GM23338 (cell line): ENCODE results near the gene CDC14A. TPM values are rescaled to one million over a fixed set of nuclear protein-coding genes. Genes with fewer than 3 reads are reported as not detected.

Source experiments
- ATAC-seq: fragments of 200-7000 bp; cut with Tn5 transposase; 3 replicates; pipeline ENCODE4 v1.9.1; 2020
- DNase-seq: peaks from one replicate; pipeline ENCODE4 v3.0.0-alpha.2; 2015; ENCODE audit warnings: low spot score
- H2AFZ ChIP-seq: fragments of 200-600 bp; sonication (generic); 2 replicates; pipeline ENCODE4 v1.8.0; 2016; ENCODE audit warnings: antibody characterized with exemption, mild to moderate bottlenecking, moderate library complexity
- H3F3A ChIP-seq: fragments of 200-600 bp; sonication (generic); replicated peaks from 2 replicates; pipeline ENCODE4 v1.8.0; 2017; ENCODE audit warnings: antibody characterized with exemption, mixed run types, low read depth
- H3K27ac ChIP-seq: fragments of 200-600 bp; sonication (generic); 2 replicates; pipeline ENCODE4 v1.6.1; 2016; ENCODE audit warnings: low read depth
- H3K27me3 ChIP-seq: fragments of 200-600 bp; sonication (generic); 2 replicates; pipeline ENCODE4 v1.8.0; 2016; ENCODE audit warnings: mild to moderate bottlenecking, mixed run types, moderate library complexity; ENCODE audit not compliant: insufficient read depth
- H3K36me3 ChIP-seq: fragments of 200-600 bp; sonication (generic); 2 replicates; pipeline ENCODE4 v1.8.0; 2016; ENCODE audit warnings: mild to moderate bottlenecking; ENCODE audit not compliant: insufficient read depth
- H3K4me1 ChIP-seq: fragments of 200-600 bp; sonication (generic); 2 replicates; pipeline ENCODE4 v1.8.0; 2016; ENCODE audit warnings: mild to moderate bottlenecking, moderate library complexity; ENCODE audit not compliant: insufficient read depth
- H3K4me2 ChIP-seq: fragments of 200-600 bp; sonication (generic); 2 replicates; pipeline ENCODE4 v1.7.1; 2017; ENCODE audit warnings: mixed run types
- H3K4me3 ChIP-seq: fragments of 200-600 bp; sonication (generic); 2 replicates; pipeline ENCODE4 v1.6.1; 2016; ENCODE audit warnings: mixed run types
- H3K79me2 ChIP-seq: fragments of 200-600 bp; sonication (generic); replicated peaks from 2 replicates; pipeline ENCODE4 v1.8.0; 2017; ENCODE audit warnings: mild to moderate bottlenecking; ENCODE audit not compliant: insufficient read depth
- H3K9me2 ChIP-seq: fragments of 200-600 bp; sonication (generic); 2 replicates; pipeline ENCODE4 v1.8.0; 2017; ENCODE audit not compliant: insufficient read depth
- H4K20me1 ChIP-seq: fragments of 200-600 bp; sonication (generic); replicated peaks from 2 replicates; pipeline ENCODE4 v1.8.0; 2017; ENCODE audit warnings: mild to moderate bottlenecking; ENCODE audit not compliant: insufficient read depth
- H3K27ac Mint-ChIP-seq: 2 replicates; pipeline ENCODE4 v1.8.0; 2020; ENCODE audit warnings: inconsistent platforms, mild to moderate bottlenecking, moderate library complexity, mixed read lengths
- H3K27me3 Mint-ChIP-seq: 3 replicates; pipeline ENCODE4 v1.8.0; 2022; ENCODE audit warnings: low read depth, mild to moderate bottlenecking, moderate library complexity, mixed read lengths, inconsistent platforms; ENCODE audit not compliant: insufficient read depth, poor library complexity
- H3K36me3 Mint-ChIP-seq: 3 replicates; pipeline ENCODE4 v1.8.0; 2021; ENCODE audit warnings: low read depth, mild to moderate bottlenecking, inconsistent platforms, moderate library complexity, mixed read lengths
- H3K4me1 Mint-ChIP-seq: 3 replicates; pipeline ENCODE4 v1.8.0; 2020; ENCODE audit warnings: mild to moderate bottlenecking, inconsistent platforms, mixed read lengths
- H3K4me3 Mint-ChIP-seq: 3 replicates; pipeline ENCODE4 v1.8.0; 2021; ENCODE audit warnings: moderate library complexity, mild to moderate bottlenecking, inconsistent platforms, mixed read lengths
- H3K9me3 Mint-ChIP-seq: 3 replicates; pipeline ENCODE4 v1.8.0; 2020; ENCODE audit warnings: moderate library complexity, mild to moderate bottlenecking, inconsistent platforms, mixed read lengths
- CREB1 ChIP-seq: fragments of 250-450 bp; sonication (Bioruptor Pico); IDR thresholded peaks from 2 replicates; pipeline ENCODE4 v1.5.0; 2020; ENCODE audit warnings: low read depth, mild to moderate bottlenecking, moderate library complexity
- EZH2 ChIP-seq: fragments of 200-600 bp; sonication (generic); IDR thresholded peaks from one replicate; pipeline ENCODE4 v1.8.0; 2017; ENCODE audit warnings: antibody characterized with exemption, mild to moderate bottlenecking, low read depth; ENCODE audit not compliant: unreplicated experiment
- EZH2phosphoT487 ChIP-seq: fragments of 200-600 bp; sonication (generic); IDR thresholded peaks from one replicate; pipeline ENCODE4 v1.8.1; 2018; ENCODE audit warnings: antibody characterized with exemption; ENCODE audit not compliant: unreplicated experiment
- JUNB ChIP-seq: IDR thresholded peaks from one replicate; pipeline ENCODE4 v1.6.1; 2016; ENCODE audit warnings: antibody characterized with exemption; ENCODE audit not compliant: unreplicated experiment
- NANOG ChIP-seq: IDR thresholded peaks from 2 replicates; pipeline ENCODE4 v1.6.1; 2016; ENCODE audit warnings: antibody characterized with exemption, borderline replicate concordance
- POLR2AphosphoS5 ChIP-seq: IDR thresholded peaks from 2 replicates; pipeline ENCODE4 v1.6.1; 2016; ENCODE audit warnings: antibody characterized with exemption, low read depth
- STAT1 ChIP-seq: IDR thresholded peaks from one replicate; pipeline ENCODE4 v1.6.1; 2016; ENCODE audit warnings: antibody characterized with exemption; ENCODE audit not compliant: unreplicated experiment
- ZNF114 ChIP-seq: fragments of 250-450 bp; sonication (Bioruptor Pico); IDR thresholded peaks from 2 replicates; pipeline ENCODE4 v1.5.0; 2020; ENCODE audit warnings: mild to moderate bottlenecking, moderate library complexity
- ZNF331 ChIP-seq: fragments of 250-450 bp; sonication (Bioruptor Pico); IDR thresholded peaks from 2 replicates; pipeline ENCODE4 v1.5.0; 2020; ENCODE audit warnings: low read depth, mild to moderate bottlenecking, moderate library complexity
- polyA plus RNA-seq: library from polyadenylated mRNA; unstranded; fragments of >200 nt; fragmentation: Nextera tagmentation; extraction: Ambion mirVana; gene quantifications from 2 replicates; pipeline ENCODE4 v1.2.1, GENCODE V29; 2016
- total RNA-seq: library from RNA; depleted of rRNA; stranded (reverse); fragments of >200 nt; shearing (Covaris generic); gene quantifications from 2 replicates; pipeline ENCODE4 v1.2.3, GENCODE V29; 2014
- TF ChIP-seq, protein P1 (sequence below): IDR thresholded peaks from 2 replicates; pipeline ENCODE4 v1.6.1; 2016; ENCODE audit warnings: antibody characterized with exemption
- TF ChIP-seq, protein P2 (sequence below): IDR thresholded peaks from one replicate; pipeline ENCODE4 v1.6.1; 2018; ENCODE audit warnings: antibody characterized with exemption; ENCODE audit not compliant: unreplicated experiment
- TF ChIP-seq, protein P3 (sequence below), 2 experiments: fragments of 200-600 bp in 1 of 2; sonication (generic) in 1 of 2; conservative IDR thresholded peaks; 2 replicates each; pipeline versions ENCODE4 v1.5.1 to v1.6.1; 2016 to 2017; ENCODE audit warnings: antibody characterized with exemption in 2 of 2, low read depth in 2 of 2, mild to moderate bottlenecking in 2 of 2, moderate library complexity in 1 of 2

Gene CDC14A
- total and polyA plus RNA-seq, 2 experiments from 2014 or later, result 11.1 to 20.8 TPM

DNA sequence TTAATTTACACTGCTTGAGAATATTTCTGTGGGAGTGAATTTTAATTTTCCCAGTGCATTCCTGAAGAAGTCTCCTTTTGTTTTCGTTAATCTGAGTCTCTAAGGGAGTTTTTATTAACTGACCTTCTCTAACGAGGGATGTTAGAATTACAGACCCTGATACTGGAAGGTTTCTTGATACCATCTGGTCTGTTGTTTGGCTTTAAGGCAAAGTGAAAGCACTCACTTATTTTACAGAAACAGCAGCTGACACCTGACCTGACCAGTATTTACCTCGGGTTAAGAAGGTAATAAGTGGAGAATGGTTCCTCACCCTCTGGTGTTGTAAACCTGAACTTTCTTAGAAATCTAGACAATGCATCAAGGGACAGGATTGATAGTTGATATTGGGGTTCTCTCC lies 12.4 kb downstream of the CDC14A start (continued):
- TF ChIP-seq POLR2AphosphoS5 (no peak), ZNF114 (CRISPR knock-in tag) (no peak), NANOG (no peak)
- TF ChIP-seq, protein P1, sequence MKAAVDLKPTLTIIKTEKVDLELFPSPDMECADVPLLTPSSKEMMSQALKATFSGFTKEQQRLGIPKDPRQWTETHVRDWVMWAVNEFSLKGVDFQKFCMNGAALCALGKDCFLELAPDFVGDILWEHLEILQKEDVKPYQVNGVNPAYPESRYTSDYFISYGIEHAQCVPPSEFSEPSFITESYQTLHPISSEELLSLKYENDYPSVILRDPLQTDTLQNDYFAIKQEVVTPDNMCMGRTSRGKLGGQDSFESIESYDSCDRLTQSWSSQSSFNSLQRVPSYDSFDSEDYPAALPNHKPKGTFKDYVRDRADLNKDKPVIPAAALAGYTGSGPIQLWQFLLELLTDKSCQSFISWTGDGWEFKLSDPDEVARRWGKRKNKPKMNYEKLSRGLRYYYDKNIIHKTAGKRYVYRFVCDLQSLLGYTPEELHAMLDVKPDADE, result no peak
- TF ChIP-seq, protein P2, sequence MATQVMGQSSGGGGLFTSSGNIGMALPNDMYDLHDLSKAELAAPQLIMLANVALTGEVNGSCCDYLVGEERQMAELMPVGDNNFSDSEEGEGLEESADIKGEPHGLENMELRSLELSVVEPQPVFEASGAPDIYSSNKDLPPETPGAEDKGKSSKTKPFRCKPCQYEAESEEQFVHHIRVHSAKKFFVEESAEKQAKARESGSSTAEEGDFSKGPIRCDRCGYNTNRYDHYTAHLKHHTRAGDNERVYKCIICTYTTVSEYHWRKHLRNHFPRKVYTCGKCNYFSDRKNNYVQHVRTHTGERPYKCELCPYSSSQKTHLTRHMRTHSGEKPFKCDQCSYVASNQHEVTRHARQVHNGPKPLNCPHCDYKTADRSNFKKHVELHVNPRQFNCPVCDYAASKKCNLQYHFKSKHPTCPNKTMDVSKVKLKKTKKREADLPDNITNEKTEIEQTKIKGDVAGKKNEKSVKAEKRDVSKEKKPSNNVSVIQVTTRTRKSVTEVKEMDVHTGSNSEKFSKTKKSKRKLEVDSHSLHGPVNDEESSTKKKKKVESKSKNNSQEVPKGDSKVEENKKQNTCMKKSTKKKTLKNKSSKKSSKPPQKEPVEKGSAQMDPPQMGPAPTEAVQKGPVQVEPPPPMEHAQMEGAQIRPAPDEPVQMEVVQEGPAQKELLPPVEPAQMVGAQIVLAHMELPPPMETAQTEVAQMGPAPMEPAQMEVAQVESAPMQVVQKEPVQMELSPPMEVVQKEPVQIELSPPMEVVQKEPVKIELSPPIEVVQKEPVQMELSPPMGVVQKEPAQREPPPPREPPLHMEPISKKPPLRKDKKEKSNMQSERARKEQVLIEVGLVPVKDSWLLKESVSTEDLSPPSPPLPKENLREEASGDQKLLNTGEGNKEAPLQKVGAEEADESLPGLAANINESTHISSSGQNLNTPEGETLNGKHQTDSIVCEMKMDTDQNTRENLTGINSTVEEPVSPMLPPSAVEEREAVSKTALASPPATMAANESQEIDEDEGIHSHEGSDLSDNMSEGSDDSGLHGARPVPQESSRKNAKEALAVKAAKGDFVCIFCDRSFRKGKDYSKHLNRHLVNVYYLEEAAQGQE, result no peak

DNA sequence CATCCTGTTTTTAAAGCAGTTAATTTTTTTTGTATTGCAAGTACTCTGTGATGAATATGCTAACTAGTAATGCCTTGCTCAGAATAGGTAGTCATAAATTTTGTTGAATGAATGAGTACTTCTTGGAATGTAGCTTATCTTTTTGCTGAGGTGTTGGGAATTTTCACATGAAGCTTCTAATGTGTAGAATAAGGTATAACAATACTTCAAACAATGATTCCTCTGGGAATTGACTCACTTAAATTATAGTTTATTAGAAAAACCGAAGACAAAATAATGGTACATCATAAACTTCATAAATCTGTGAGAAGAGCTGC lies 13.9 kb downstream of the CDC14A start:
- no peak overlapping the region for H3K27ac ChIP-seq
- H3K27ac Mint-ChIP-seq, result no peak overlapping the region
- H3K9me3 Mint-ChIP-seq, result no peaks in the 10 kb centered on the region
- no peaks in the 10 kb centered on the region for H3K27me3 Mint-ChIP-seq
- no peak overlapping the region for H2AFZ ChIP-seq
- no peak overlapping the region for H3K4me3 Mint-ChIP-seq
- peaks cover 92% of the 10 kb centered on the region for H3K79me2 ChIP-seq
- H3K4me1 ChIP-seq, result peaks cover 14% of the 10 kb centered on the region; the same call in 1 of the 2 replicates
- no peak overlapping the region for H3K4me2 ChIP-seq
- H4K20me1 ChIP-seq, result no peaks in the 10 kb centered on the region
- ATAC-seq (no peak), DNase-seq (no peak)
- no peaks in the 10 kb centered on the region for H3K9me2 ChIP-seq
- peaks cover 27% of the 10 kb centered on the region for H3K4me1 Mint-ChIP-seq
- H3K36me3 ChIP-seq, result no peaks in the 10 kb centered on the region
- no peaks in the 10 kb centered on the region for H3F3A ChIP-seq
- H3K36me3 Mint-ChIP-seq, result peaks cover 9% of the 10 kb centered on the region; the same call in 2 of the 3 replicates
- H3K27me3 ChIP-seq, result no peaks in the 10 kb centered on the region
- no peak overlapping the region for H3K4me3 ChIP-seq
- TF ChIP-seq EZH2, result no peak
- no peak for TF ChIP-seq ZNF114 (CRISPR knock-in tag)
- TF ChIP-seq, protein P1, result no peak
- no peak for TF ChIP-seq ZNF331
- TF ChIP-seq CREB1, result no peak
- TF ChIP-seq, protein P3, sequence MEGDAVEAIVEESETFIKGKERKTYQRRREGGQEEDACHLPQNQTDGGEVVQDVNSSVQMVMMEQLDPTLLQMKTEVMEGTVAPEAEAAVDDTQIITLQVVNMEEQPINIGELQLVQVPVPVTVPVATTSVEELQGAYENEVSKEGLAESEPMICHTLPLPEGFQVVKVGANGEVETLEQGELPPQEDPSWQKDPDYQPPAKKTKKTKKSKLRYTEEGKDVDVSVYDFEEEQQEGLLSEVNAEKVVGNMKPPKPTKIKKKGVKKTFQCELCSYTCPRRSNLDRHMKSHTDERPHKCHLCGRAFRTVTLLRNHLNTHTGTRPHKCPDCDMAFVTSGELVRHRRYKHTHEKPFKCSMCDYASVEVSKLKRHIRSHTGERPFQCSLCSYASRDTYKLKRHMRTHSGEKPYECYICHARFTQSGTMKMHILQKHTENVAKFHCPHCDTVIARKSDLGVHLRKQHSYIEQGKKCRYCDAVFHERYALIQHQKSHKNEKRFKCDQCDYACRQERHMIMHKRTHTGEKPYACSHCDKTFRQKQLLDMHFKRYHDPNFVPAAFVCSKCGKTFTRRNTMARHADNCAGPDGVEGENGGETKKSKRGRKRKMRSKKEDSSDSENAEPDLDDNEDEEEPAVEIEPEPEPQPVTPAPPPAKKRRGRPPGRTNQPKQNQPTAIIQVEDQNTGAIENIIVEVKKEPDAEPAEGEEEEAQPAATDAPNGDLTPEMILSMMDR (conservative IDR thresholded peaks at IDR 0.05; ENCODE audit: low read depth in 2 of 2), result no peak
- no peak for TF ChIP-seq EZH2phosphoT487
- TF ChIP-seq, protein P2, result no peak
- no peak for TF ChIP-seq POLR2AphosphoS5
- no peak for TF ChIP-seq JUNB
- TF ChIP-seq STAT1, result no peak
